SIG-M5 (cell line): ENCODE data around the gene CPZ.

Experiments
- DNase-seq: peaks from one replicate; lab custom pipeline; 2025; lab: John Stamatoyannopoulos, UW

CPZ gene

GRCh38 chr4:8592366-8593263, at the start of gene CPZ:
Gene CPZ (plus strand): TSS chr4:8592765. CDS start chr4:8592834, 69 bp downstream.
- no peak for DNase-seq

GRCh38 chr4:8542776-8543525, 49.6 kb upstream of the CPZ start:
- no peak for DNase-seq

- DNase-seq, result no peak
These were observed 48.9 kb upstream of the CPZ start for GRCh38 chr4:8543623-8544022.

GRCh38 chr4:8544282-8544681, 48.3 kb upstream of the CPZ start:
- DNase-seq, result no peak

GRCh38 chr4:8544741-8545438, 47.7 kb upstream of the CPZ start:
- no peak for DNase-seq

GRCh38 chr4:8545439-8545765, 47.2 kb upstream of the CPZ start:
- DNase-seq, result no peak

- no peak for DNase-seq
These were observed 45.8 kb upstream of the CPZ start for GRCh38 chr4:8546766-8547107.

GRCh38 chr4:8547108-8547911, 45.3 kb upstream of the CPZ start:
- no peak for DNase-seq

- no peak for DNase-seq
These were observed 44.4 kb upstream of the CPZ start for GRCh38 chr4:8547912-8548730.

GRCh38 chr4:8548731-8549351, 43.7 kb upstream of the CPZ start:
- DNase-seq, result no peak

GRCh38 chr4:8549352-8549931, 43.1 kb upstream of the CPZ start:
- no peak for DNase-seq

- no peak for DNase-seq
These were observed 41.9 kb upstream of the CPZ start for GRCh38 chr4:8550691-8551090.

- no peak for DNase-seq
These were observed 40.5 kb upstream of the CPZ start for GRCh38 chr4:8552024-8552423.

- no peak for DNase-seq
These were observed 39.9 kb upstream of the CPZ start for GRCh38 chr4:8552581-8553205.

- DNase-seq, result no peak
These were observed 39.3 kb upstream of the CPZ start for GRCh38 chr4:8553216-8553615.

- DNase-seq, result no peak
These were observed 38.6 kb upstream of the CPZ start for GRCh38 chr4:8553991-8554405.

GRCh38 chr4:8554555-8555100, 37.9 kb upstream of the CPZ start:
- DNase-seq, result no peak

- no peak for DNase-seq
These were observed 36.8 kb upstream of the CPZ start for GRCh38 chr4:8555716-8556115.

- DNase-seq, result no peak
These were observed 36.0 kb upstream of the CPZ start for GRCh38 chr4:8556341-8557150.
